Measurements from ENCODE around the gene CABP5.
A peak's percentile ranks its signal among the peaks of the same experiment; 100 is the strongest.
"Not testable (repeated sequence)": the region's sequence is repeated elsewhere in the genome, so short reads cannot be mapped to it uniquely, and the experiment has no call there.

Gene CABP5
- total RNA-seq = 0 reads per million in 2 donors

- no peak for DNase-seq
Observed at GRCh38 chr19:48043675-48044258, at the start of gene CABP5. Gene CABP5 (minus strand): TSS chr19:48044079. CDS start chr19:48043922, 157 bp downstream.

DNA sequence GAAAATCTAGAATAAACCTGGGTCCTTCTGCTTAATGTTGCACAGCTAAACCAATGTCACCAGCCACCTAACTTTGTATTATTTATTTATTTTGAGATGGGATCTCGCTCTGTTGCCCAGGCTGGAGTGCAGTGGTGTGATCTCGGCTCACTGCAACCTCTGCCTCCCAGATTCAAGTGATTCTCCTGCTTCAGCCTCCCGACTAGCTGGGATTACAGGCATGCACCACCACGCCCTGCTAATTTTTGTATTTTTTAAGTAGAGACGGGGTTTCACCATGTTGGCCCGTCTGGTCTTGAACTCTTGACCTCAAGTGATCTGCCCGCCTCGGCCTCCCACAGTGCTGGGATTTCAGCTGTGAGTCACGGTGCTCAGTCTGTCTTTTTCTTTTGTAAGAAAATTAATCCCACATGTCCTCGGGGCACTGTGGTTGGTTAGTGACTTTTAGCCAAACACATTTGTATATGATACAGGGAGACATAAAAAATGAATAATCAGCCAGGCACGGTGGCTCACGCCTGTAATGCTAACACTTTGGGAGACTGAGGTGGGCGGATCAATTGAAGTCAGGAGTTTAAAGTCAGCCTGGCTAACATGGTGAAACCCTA lies 47.3 kb upstream of the CABP5 start:
- DNase-seq = not testable (repeated sequence)

GRCh38 chr19:48090281-48090802 lies 46.5 kb upstream of the CABP5 start:
- DNase-seq = no peak

GRCh38 chr19:48088991-48089390 lies 45.1 kb upstream of the CABP5 start:
- not testable (repeated sequence) for DNase-seq

DNA sequence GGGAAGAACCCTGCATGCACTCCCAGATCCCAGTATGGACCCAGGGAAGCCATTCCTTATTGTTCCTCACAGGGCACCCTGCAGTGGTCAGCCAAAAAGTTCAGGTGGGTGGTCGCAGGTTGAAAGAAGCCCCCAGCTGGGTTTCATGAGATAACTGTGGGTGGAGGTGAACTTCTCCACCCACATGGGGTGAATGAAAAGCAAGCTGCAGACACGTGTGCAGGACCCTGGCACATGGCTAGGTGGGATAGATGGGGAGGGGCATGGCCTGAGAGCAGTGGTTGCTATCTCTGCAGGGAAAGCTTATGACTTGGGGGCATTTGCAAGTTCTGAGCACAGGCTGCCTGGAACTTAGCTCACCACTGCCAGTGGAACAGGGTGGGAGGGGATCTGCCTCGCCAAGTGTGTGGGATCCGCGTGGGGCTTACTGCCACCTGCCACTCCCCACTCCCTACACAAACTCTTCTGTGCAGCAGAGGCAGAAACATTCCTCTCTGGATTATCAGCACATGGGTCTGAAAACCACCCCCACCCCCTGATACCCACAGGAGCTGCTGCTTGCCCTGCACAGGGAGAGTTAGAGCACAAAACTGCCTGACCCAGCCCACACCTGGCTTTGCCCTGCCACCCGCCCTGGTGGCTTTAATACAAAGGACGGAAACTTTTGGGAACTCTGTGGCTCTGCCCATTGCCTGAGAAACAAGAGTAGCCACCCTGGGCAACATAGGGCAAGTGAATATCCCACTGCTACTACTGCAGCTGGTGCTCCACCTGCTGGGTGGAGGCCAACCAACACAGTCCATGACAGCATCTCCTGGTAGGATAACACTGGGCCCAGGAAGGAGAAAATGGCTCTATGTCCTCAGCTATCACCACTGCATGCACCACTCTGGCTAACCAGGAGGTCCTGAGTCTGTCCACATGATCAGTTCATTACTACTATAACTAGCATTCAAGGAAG lies 42.3 kb upstream of the CABP5 start:
- DNase-seq = no peak

DNA sequence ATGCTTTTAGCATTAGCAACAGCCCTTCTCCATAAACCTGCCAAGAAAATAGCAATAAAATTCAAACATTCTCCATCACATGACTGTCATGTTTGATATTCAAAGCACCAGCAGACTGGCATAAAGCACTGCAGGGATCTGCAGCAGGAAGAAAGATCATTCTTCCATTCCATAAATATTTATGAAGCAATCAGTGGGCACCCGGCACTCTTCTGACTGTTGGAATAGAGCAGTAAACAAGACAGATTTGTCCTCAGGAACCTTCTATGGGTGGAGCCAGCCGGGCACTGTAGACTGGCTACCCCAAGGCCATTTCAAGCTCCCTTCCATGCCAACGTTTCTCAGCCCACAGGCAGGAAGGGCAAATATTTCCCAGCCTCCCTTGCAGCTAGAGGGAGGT lies 41.2 kb upstream of the CABP5 start:
- no peak for DNase-seq

DNA sequence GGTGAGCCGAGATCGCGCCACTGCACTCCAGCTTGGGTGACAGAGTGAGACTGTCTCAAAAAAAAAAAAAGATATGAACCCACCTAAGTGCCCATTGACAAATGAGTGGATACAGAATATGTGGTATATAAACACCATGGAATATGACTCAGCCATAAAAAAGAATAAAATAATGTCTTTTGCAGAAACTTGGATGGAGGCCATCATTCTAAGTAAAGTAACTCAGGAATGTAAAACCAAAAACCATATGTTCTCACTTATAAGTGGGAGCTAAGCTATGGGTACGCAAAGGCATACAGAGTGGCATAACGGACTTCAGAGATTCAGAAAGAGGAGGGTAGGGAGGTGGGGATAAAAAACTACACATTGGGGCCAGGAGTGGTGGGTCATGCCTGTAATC lies 37.2 kb upstream of the CABP5 start:
- no peak for DNase-seq

GRCh38 chr19:48070177-48070769 lies 26.4 kb upstream of the CABP5 start:
- not testable (repeated sequence) for DNase-seq

GRCh38 chr19:48069435-48069834 lies 25.6 kb upstream of the CABP5 start:
- DNase-seq = no peak

- DNase-seq = no peak
Observed at GRCh38 chr19:48064509-48064908, 20.6 kb upstream of the CABP5 start.

GRCh38 chr19:48061401-48062344 lies 17.8 kb upstream of the CABP5 start:
- no peak for DNase-seq

DNA sequence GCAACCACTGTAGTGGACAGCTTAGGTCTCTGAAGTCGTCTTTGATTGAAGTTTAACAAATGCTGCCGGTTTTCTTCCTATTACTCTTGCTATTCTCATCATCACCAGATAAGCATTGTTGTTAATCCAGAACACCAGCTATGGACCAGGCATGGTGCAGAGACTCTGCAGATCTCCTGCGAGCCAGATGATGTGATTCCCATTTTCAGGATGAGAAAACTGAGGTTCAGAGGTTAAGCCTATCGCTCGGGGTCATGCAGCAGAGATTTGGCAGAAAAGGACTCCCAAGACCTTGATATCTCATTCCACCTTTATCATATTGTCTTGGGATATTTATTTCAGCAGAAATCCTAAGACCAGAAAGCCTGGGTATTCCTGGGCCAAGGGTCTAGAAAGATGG lies 16.5 kb upstream of the CABP5 start:
- DNase-seq = no peak

DNA sequence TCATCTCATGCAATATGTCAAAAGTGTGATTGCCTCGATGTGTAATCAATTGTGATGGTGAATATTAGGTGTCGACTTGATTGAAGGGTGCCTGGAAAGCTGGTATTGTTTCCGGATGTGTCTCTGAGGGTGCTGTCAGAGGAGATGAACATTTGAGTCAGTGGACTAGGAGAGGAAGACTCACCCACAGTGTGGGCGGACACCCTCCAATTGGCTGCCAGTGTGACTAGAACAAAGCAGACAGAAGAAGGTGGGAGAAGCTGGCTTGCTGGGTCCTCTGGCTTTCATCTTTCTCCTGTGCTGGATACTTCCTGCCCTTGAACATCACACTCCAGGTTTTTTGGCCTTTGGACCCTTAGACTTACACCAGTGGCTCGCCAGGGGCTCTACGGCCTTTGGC lies 15.5 kb upstream of the CABP5 start:
- DNase-seq = no peak

DNA sequence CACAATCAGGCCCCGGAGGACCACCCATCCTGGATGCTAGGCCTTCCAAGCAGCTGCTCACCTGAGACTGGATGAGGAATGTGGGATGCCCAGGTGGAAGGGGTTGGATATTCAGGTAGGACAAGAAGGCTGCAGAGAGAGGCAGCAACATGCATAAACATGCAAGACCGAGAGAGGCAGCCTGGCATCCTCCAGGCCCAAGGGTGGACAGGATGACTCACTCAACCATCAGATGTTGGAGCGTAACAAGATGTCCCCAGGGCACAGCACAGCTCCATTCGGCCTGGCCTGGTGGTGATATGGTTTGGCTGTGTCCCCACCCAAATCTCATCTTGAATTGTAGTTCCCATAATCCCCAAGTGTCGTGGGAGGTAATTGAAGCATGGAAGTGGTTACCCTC lies 10.0 kb upstream of the CABP5 start:
- DNase-seq = no peak

DNA sequence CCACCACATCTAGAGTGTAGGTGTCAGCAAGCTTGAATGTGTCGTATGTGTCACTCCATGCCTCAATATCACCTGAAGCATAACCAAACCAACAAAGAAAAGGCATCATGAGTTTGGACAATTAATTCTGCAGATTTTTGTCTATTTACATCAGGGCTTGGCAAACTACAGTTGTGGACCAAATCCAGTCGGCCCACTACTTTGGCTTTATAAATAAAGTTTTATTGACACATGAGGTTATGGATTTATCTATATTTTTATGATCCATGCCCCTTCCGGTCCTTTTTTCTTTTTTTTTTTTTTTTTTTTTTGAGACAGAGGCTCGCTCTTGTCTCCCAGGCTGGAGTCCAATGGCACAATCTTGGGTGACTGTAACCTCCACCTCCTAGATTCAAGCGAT lies 9.2 kb upstream of the CABP5 start:
- no peak for DNase-seq

- peak in 1 of 5 experiments; percentile 6 for DNase-seq
Observed at GRCh38 chr19:48051335-48052033, 7.6 kb upstream of the CABP5 start.

- DNase-seq = no peak
Observed at GRCh38 chr19:48044561-48044960, 682 bp upstream of the CABP5 start.

DNA sequence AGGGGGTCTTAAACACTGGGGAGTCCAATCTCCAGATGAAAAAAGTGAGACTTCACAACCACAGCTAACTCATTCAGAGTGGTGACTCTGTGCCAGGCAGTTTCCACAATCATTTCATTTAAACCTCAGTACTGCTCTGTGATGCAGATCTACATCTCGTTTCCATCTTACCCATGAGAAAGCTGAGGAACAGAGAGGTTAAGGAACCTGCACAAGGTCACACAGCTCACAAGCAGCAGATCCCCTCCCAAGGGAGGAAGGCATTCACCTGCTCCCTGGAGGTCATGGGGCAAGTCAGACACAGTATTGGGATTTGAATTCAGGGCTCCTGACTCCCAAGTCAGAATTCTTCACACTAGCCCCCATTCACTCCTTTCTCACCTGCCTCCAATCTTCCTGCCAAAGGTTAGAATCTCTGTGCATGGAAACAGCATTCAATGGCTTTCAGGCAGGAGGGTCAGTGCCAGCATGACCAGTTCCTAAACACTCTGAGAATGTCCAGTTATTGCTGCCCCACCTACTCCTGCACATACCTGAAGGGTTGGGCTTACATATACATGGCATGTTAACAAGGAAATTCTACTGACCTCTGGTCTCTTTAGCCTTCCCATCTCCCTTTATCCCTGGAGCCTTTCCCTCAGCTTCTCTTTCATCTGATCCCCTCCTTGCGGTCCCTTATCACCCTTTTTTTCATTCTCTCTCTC lies 1.9 kb downstream of the CABP5 start:
- no peak for DNase-seq

DNA sequence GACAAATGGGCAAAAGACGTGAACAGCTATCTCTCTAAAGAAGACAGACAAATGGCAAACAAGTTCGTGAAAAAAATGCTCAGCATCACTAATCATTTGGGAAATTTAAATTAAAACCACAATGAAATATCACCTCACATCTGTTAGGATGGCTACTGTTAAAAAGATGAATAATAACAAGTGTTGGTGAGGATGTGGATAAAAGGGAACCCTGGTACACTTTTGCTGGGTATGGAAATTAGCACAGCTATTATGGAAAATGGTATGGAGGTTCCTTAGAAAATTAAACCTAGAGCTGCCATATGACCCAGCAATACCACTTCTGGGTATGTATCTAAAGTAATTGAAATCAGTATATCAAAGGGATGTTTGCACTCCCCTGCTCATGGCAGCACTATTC lies 7.1 kb downstream of the CABP5 start:
- no peak for DNase-seq

DNA sequence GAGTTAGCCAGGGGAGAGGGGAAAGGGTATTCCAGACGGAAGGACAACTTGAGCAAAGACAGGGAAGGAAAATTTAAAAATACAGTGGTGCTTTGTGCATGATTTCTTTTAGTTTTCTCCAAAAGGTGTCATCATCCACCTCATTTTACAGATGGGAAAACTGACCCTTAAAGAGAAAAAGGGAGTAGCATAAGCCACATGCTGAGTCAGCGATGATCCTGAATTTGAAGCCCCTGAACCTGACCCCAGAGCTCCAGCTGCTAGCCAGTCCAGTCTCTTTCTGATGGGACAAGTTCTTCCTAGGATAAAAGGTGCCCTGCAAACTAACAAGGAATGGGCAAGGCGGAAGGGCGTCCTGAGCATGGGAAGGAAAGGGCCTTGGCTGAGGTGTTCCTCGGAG lies 10.3 kb downstream of the CABP5 start:
- DNase-seq = no peak

- DNase-seq = no peak
Observed at GRCh38 chr19:48030073-48030472, 13.8 kb downstream of the CABP5 start.

All from T-helper 2 cell (primary cell).